NT2/D1 (cell line): ENCODE data around the gene PNN.
"Not testable (repeated sequence)": the region's sequence is repeated elsewhere in the genome, so short reads cannot be mapped to it uniquely, and the experiment has no call there.

Experiments
- DNase-seq: peaks from one replicate; pipeline ENCODE4 v3.0.0-alpha.2; 2011; ENCODE audit warnings: low read depth, low spot score
- H3K27me3 ChIP-seq: 2 replicates; pipeline ENCODE4 v1.6.0; 2011; ENCODE audit warnings: mild to moderate bottlenecking; ENCODE audit not compliant: insufficient read length, insufficient read depth
- H3K36me3 ChIP-seq: 2 replicates; pipeline ENCODE4 v1.6.1; 2011; ENCODE audit warnings: mild to moderate bottlenecking, low read length, mixed read lengths; ENCODE audit not compliant: insufficient read depth, insufficient read length
- H3K4me1 ChIP-seq: 2 replicates; pipeline ENCODE4 v1.5.1; 2011; ENCODE audit not compliant: insufficient read depth, insufficient read length
- H3K4me3 ChIP-seq: 2 replicates; pipeline ENCODE4 v1.5.1; 2011; ENCODE audit warnings: low read depth; ENCODE audit not compliant: insufficient read length
- H3K9ac ChIP-seq: 2 replicates; pipeline ENCODE4 v1.6.0; 2011; ENCODE audit warnings: low read depth; ENCODE audit not compliant: insufficient read length
- H3K9me3 ChIP-seq: 2 replicates; pipeline ENCODE4 v1.5.1; 2011; ENCODE audit warnings: mild to moderate bottlenecking, low read length; ENCODE audit not compliant: insufficient read depth
- SUZ12 ChIP-seq: IDR thresholded peaks from 2 replicates; pipeline ENCODE4 v1.6.1; 2011; ENCODE audit not compliant: insufficient read length, insufficient read depth; ENCODE audit errors: extremely low read depth
- YY1 ChIP-seq: IDR thresholded peaks from 2 replicates; pipeline ENCODE4 v1.6.1; 2011; ENCODE audit not compliant: insufficient read length, insufficient read depth
- ZNF274 ChIP-seq: IDR thresholded peaks from 2 replicates; pipeline ENCODE4 v1.6.1; 2011; ENCODE audit warnings: mild to moderate bottlenecking, low read depth, low read length

Gene PNN

GRCh38 chr14:39154594-39155189 is 20.4 kb upstream of the PNN start:
- no peak overlapping the region for H3K4me3 ChIP-seq
- no peak overlapping the region for H3K9ac ChIP-seq
- H3K27me3 ChIP-seq: no peaks in the 10 kb centered on the region
- H3K36me3 ChIP-seq: peaks cover 34% of the 10 kb centered on the region
- H3K9me3 ChIP-seq: no peaks in the 10 kb centered on the region
- no peak for DNase-seq
- TF ChIP-seq SUZ12 (no peak), YY1 (no peak), ZNF274 (no peak)
- no peaks in the 10 kb centered on the region for H3K4me1 ChIP-seq

- no peak for TF ChIP-seq SUZ12
- TF ChIP-seq ZNF274: no peak
- TF ChIP-seq YY1: no peak
- H3K4me1 ChIP-seq: no peaks in the 10 kb centered on the region
- no peak overlapping the region for H3K9ac ChIP-seq
- no peak overlapping the region for H3K4me3 ChIP-seq
- no peaks in the 10 kb centered on the region for H3K9me3 ChIP-seq
- peaks cover 36% of the 10 kb centered on the region for H3K36me3 ChIP-seq
- DNase-seq: no peak
- H3K27me3 ChIP-seq: no peaks in the 10 kb centered on the region
Observed at GRCh38 chr14:39157491-39157890, 17.6 kb upstream of the PNN start.

- Histone ChIP-seq H3K27me3 (no peaks in the 10 kb centered on the region), H3K4me3 (no peak overlapping the region), H3K9me3 (no peaks in the 10 kb centered on the region), H3K9ac (no peak overlapping the region), H3K36me3 (peaks cover 39% of the 10 kb centered on the region), H3K4me1 (no peaks in the 10 kb centered on the region)
- no peak for DNase-seq
- TF ChIP-seq ZNF274 (no peak), SUZ12 (no peak), YY1 (no peak)
Observed at GRCh38 chr14:39158222-39158858, 16.7 kb upstream of the PNN start.

- no peak for DNase-seq
- Histone ChIP-seq H3K36me3 (peaks cover 35% of the 10 kb centered on the region), H3K4me1 (no peaks in the 10 kb centered on the region), H3K9me3 (no peaks in the 10 kb centered on the region), H3K4me3 (no peak overlapping the region), H3K27me3 (no peaks in the 10 kb centered on the region), H3K9ac (no peak overlapping the region)
- TF ChIP-seq SUZ12 (no peak), YY1 (no peak), ZNF274 (no peak)
Observed at GRCh38 chr14:39160494-39160893, 14.6 kb upstream of the PNN start.

- not testable (repeated sequence) for H3K4me1 ChIP-seq, H3K4me3 ChIP-seq, H3K27me3 ChIP-seq, H3K9me3 ChIP-seq, H3K9ac ChIP-seq, DNase-seq
- peaks cover 10% of the 10 kb centered on the region for H3K36me3 ChIP-seq
Observed at GRCh38 chr14:39167797-39168320, 7.2 kb upstream of the PNN start.

- H3K36me3 ChIP-seq: peaks cover 9% of the 10 kb centered on the region
- no peak overlapping the region for H3K9ac ChIP-seq
- DNase-seq: no peak
- H3K9me3 ChIP-seq: no peaks in the 10 kb centered on the region
- H3K27me3 ChIP-seq: no peaks in the 10 kb centered on the region
- TF ChIP-seq YY1: no peak
- no peak for TF ChIP-seq ZNF274
- no peak for TF ChIP-seq SUZ12
- H3K4me1 ChIP-seq: no peaks in the 10 kb centered on the region
- no peak overlapping the region for H3K4me3 ChIP-seq
Observed at GRCh38 chr14:39168591-39168990, 6.5 kb upstream of the PNN start.

GRCh38 chr14:39169541-39169900 is 5.5 kb upstream of the PNN start:
- no peak for DNase-seq
- peaks cover 9% of the 10 kb centered on the region for H3K36me3 ChIP-seq

GRCh38 chr14:39173198-39173597 is 1.9 kb upstream of the PNN start:
- DNase-seq: no peak
- Histone ChIP-seq H3K4me3 (no peak overlapping the region), H3K9ac (no peak overlapping the region), H3K4me1 (peaks cover 2% of the 10 kb centered on the region), H3K27me3 (no peaks in the 10 kb centered on the region), H3K36me3 (peaks cover 25% of the 10 kb centered on the region), H3K9me3 (no peaks in the 10 kb centered on the region)
- TF ChIP-seq ZNF274 (no peak), YY1 (no peak), SUZ12 (no peak)

More at GRCh38 chr14:39169541-39169900, 5.5 kb upstream of the PNN start:
- TF ChIP-seq SUZ12: no peak
- no peak for TF ChIP-seq ZNF274
- TF ChIP-seq YY1: no peak
- no peaks in the 10 kb centered on the region for H3K4me1 ChIP-seq
- H3K4me3 ChIP-seq: peak overlapping the region; percentile 79
- H3K9me3 ChIP-seq: no peaks in the 10 kb centered on the region
- peak overlapping the region; percentile 81 for H3K9ac ChIP-seq
- H3K27me3 ChIP-seq: no peaks in the 10 kb centered on the region
